ENCODE measurements around the gene PARD6G. TPM values are rescaled to one million over a fixed set of nuclear protein-coding genes. Genes with fewer than 3 reads are reported as not detected.

PARD6G gene
- total RNA-seq, 1 donor from 2014 or later = 21.8 TPM

- H3K27ac Mint-ChIP-seq = no peak overlapping the region
- Histone ChIP-seq H3K79me2 (ENCODE audit: low read depth) (peaks cover 14% of the 10 kb centered on the region), H3K36me3 (no peaks in the 10 kb centered on the region), H3K4me1 (no peaks in the 10 kb centered on the region), H3F3A (ENCODE audit: low read depth) (no peaks in the 10 kb centered on the region), H3K4me3 (no peak overlapping the region), H3K4me2 (no peak overlapping the region), H3K27me3 (no peaks in the 10 kb centered on the region), H4K20me1 (ENCODE audit: low read depth) (peaks cover 52% of the 10 kb centered on the region), H3K9ac (no peak overlapping the region), H3K27ac (no peak overlapping the region), H2AFZ (replicated peaks) (no peak overlapping the region), H3K9me3 (ENCODE audit: low read depth) (no peaks in the 10 kb centered on the region)
- H3K27me3 Mint-ChIP-seq (ENCODE audit: insufficient read depth, low read depth) = peaks cover 2% of the 10 kb centered on the region
- no peak for TF ChIP-seq EZH2 (IDR thresholded peaks at IDR 0.05)
- TF ChIP-seq, protein P1, sequence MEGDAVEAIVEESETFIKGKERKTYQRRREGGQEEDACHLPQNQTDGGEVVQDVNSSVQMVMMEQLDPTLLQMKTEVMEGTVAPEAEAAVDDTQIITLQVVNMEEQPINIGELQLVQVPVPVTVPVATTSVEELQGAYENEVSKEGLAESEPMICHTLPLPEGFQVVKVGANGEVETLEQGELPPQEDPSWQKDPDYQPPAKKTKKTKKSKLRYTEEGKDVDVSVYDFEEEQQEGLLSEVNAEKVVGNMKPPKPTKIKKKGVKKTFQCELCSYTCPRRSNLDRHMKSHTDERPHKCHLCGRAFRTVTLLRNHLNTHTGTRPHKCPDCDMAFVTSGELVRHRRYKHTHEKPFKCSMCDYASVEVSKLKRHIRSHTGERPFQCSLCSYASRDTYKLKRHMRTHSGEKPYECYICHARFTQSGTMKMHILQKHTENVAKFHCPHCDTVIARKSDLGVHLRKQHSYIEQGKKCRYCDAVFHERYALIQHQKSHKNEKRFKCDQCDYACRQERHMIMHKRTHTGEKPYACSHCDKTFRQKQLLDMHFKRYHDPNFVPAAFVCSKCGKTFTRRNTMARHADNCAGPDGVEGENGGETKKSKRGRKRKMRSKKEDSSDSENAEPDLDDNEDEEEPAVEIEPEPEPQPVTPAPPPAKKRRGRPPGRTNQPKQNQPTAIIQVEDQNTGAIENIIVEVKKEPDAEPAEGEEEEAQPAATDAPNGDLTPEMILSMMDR (IDR thresholded peaks at IDR 0.05) = no peak
- TF ChIP-seq EZH2phosphoT487 (IDR thresholded peaks at IDR 0.05) = no peak
- H3K9me3 Mint-ChIP-seq = peaks cover 12% of the 10 kb centered on the region
- peaks cover 17% of the 10 kb centered on the region for H3K4me1 Mint-ChIP-seq
- peaks cover 12% of the 10 kb centered on the region for H3K36me3 Mint-ChIP-seq
- no peak for DNase-seq (ENCODE audit: low spot score)
- H3K4me3 Mint-ChIP-seq = no peak overlapping the region
Measured at GRCh38 chr18:80232030-80232429, 15.3 kb downstream of the PARD6G start.

DNA sequence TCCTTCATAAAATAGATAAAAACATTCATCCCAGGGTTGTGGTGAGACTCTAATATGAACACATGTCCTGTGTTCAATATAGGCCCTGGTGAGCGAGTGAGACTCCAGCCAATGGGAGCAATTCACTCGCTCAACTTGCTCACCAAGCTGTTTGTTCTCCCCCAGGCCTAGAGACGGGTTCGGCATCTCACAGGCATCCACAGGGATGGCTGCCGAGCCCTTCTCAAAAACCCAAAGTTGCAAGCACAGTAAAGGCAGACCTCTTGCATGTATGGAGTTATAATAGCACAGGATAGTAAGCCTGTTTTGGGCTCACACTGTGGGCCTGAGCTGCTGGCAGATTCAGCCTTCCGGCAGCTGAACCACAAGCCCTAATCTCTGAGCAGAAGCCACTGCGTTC lies 15.7 kb downstream of the PARD6G start:
- Histone ChIP-seq H2AFZ (replicated peaks) (no peak overlapping the region), H3F3A (ENCODE audit: low read depth) (no peaks in the 10 kb centered on the region), H3K9ac (no peak overlapping the region), H3K4me1 (no peaks in the 10 kb centered on the region), H4K20me1 (ENCODE audit: low read depth) (peaks cover 56% of the 10 kb centered on the region), H3K27ac (no peak overlapping the region), H3K79me2 (ENCODE audit: low read depth) (peaks cover 18% of the 10 kb centered on the region), H3K4me3 (no peak overlapping the region), H3K36me3 (no peaks in the 10 kb centered on the region), H3K4me2 (no peak overlapping the region), H3K9me3 (ENCODE audit: low read depth) (no peaks in the 10 kb centered on the region), H3K27me3 (no peaks in the 10 kb centered on the region)
- DNase-seq (ENCODE audit: low spot score) = no peak
- Mint-ChIP-seq H3K27me3 (ENCODE audit: insufficient read depth, low read depth) (peaks cover 2% of the 10 kb centered on the region), H3K9me3 (peaks cover 9% of the 10 kb centered on the region), H3K4me3 (no peak overlapping the region), H3K36me3 (peaks cover 12% of the 10 kb centered on the region), H3K4me1 (peaks cover 19% of the 10 kb centered on the region), H3K27ac (no peak overlapping the region)
- TF ChIP-seq EZH2 (IDR thresholded peaks at IDR 0.05) (no peak), EZH2phosphoT487 (IDR thresholded peaks at IDR 0.05) (no peak)
- TF ChIP-seq, protein P1 (IDR thresholded peaks at IDR 0.05) = no peak

- no peaks in the 10 kb centered on the region for H3K36me3 ChIP-seq
- H3K4me2 ChIP-seq = no peak overlapping the region
- no peaks in the 10 kb centered on the region for H3K9me3 ChIP-seq (ENCODE audit: low read depth)
- H3K27me3 Mint-ChIP-seq (ENCODE audit: insufficient read depth, low read depth) = peaks cover 2% of the 10 kb centered on the region
- H3K9me3 Mint-ChIP-seq = peaks cover 5% of the 10 kb centered on the region
- no peak for DNase-seq (ENCODE audit: low spot score)
- peaks cover 22% of the 10 kb centered on the region for H3K4me1 Mint-ChIP-seq
- H4K20me1 ChIP-seq (ENCODE audit: low read depth) = peaks cover 57% of the 10 kb centered on the region
- peaks cover 19% of the 10 kb centered on the region for H3K79me2 ChIP-seq (ENCODE audit: low read depth)
- no peaks in the 10 kb centered on the region for H3F3A ChIP-seq (ENCODE audit: low read depth)
- H3K36me3 Mint-ChIP-seq = peaks cover 12% of the 10 kb centered on the region
- no peaks in the 10 kb centered on the region for H3K27me3 ChIP-seq
- no peak for TF ChIP-seq EZH2 (IDR thresholded peaks at IDR 0.05)
- TF ChIP-seq, protein P1 (IDR thresholded peaks at IDR 0.05) = no peak
- TF ChIP-seq EZH2phosphoT487 (IDR thresholded peaks at IDR 0.05) = no peak
- H3K4me1 ChIP-seq = no peaks in the 10 kb centered on the region
- no peak overlapping the region for H3K9ac ChIP-seq
- H3K4me3 Mint-ChIP-seq = no peak overlapping the region
- H3K27ac ChIP-seq = no peak overlapping the region
- no peak overlapping the region for H3K4me3 ChIP-seq
- no peak overlapping the region for H2AFZ ChIP-seq (replicated peaks)
- no peak overlapping the region for H3K27ac Mint-ChIP-seq
Measured at GRCh38 chr18:80231151-80231550, 16.2 kb downstream of the PARD6G start.

Measured in neural progenitor cell (in vitro differentiated cells).